SK-N-SH (cell line): Measurements from ENCODE around the gene TMEM143. TPM values are rescaled to one million over a fixed set of nuclear protein-coding genes. Genes with fewer than 3 reads are reported as not detected.

Experiments used
- CTCF ChIA-PET: fragments of 300-600, 350-600 bp; formaldehyde crosslinking; extraction: SDS; loops from one replicate; lab custom pipeline; 2021; lab: Yijun Ruan, JAX
- POLR2A ChIA-PET: fragments of 350-600 bp; sonication (Branson Sonifier 250); formaldehyde crosslinking; extraction: SDS; loops from one replicate; lab custom pipeline; 2020; ENCODE audit warnings: antibody characterized with exemption, inconsistent platforms; lab: Yijun Ruan, JAX
- DNase-seq: peaks from one replicate; pipeline ENCODE4 v3.0.0; 2012
- H2AFZ ChIP-seq: fragments of 200-600 bp; sonication (generic); 2 replicates; pipeline ENCODE4 v1.8.1; 2016; ENCODE audit warnings: antibody characterized with exemption, mild to moderate bottlenecking, low read depth
- H3F3A ChIP-seq: fragments of 200-600 bp; sonication (generic); replicated peaks from 2 replicates; pipeline ENCODE3; 2016; ENCODE audit warnings: antibody characterized with exemption, mild to moderate bottlenecking; ENCODE audit not compliant: insufficient read depth
- H3K27ac ChIP-seq, 2 experiments: fragments of 200-500 bp in 1 of 2; fragments of 200-600 bp in 1 of 2; sonication (Bioruptor generic) in 1 of 2; sonication (generic), shearing (Covaris generic) in 1 of 2; 2 replicates each; pipeline versions ENCODE4 v1.5.1 to v1.6.1; 2014 to 2016; ENCODE audit warnings: low read depth in 2 of 2, inconsistent platforms in 1 of 2, low read length in 1 of 2, mild to moderate bottlenecking in 1 of 2, mixed read lengths in 1 of 2
- H3K27me3 ChIP-seq: fragments of 200-600 bp; sonication (generic), shearing (Covaris generic); 2 replicates; pipeline ENCODE4 v1.6.1; 2016; ENCODE audit warnings: mixed run types; ENCODE audit not compliant: insufficient read depth
- H3K36me3 ChIP-seq, 2 experiments: fragments of 200-500 bp in 1 of 2; fragments of 200-600 bp in 1 of 2; sonication (Bioruptor generic) in 1 of 2; sonication (generic) in 1 of 2; replicated peaks in 1 of 2; 2 replicates each; pipeline versions ENCODE3 to v1.5.1; 2014 to 2016; ENCODE audit warnings: low read length in 1 of 2, mild to moderate bottlenecking in 1 of 2; ENCODE audit not compliant: insufficient read depth in 2 of 2, control insufficient read depth in 1 of 2
- H3K4me1 ChIP-seq, 2 experiments: fragments of 200-500 bp in 1 of 2; fragments of 200-600 bp in 1 of 2; sonication (Bioruptor generic) in 1 of 2; sonication (generic), shearing (Covaris generic) in 1 of 2; 2 replicates each; pipeline versions ENCODE4 v1.5.1 to v1.6.1; 2014 to 2016; ENCODE audit warnings: low read depth in 1 of 2, low read length in 1 of 2, mixed run types in 1 of 2; ENCODE audit not compliant: insufficient read depth in 2 of 2, control insufficient read depth in 1 of 2
- H3K4me2 ChIP-seq: fragments of 200-600 bp; sonication (generic), shearing (Covaris generic); 2 replicates; pipeline ENCODE4 v1.6.1; 2017; ENCODE audit warnings: mixed run types
- H3K4me3 ChIP-seq, 2 experiments: fragments of 200-500 bp in 1 of 2; fragments of 200-600 bp in 1 of 2; sonication (Bioruptor generic) in 1 of 2; sonication (generic), shearing (Covaris generic) in 1 of 2; 2 replicates each; pipeline versions ENCODE4 v1.5.1 to v1.8.1; 2014 to 2016; ENCODE audit warnings: low read depth in 2 of 2, inconsistent platforms in 1 of 2, low read length in 1 of 2, mild to moderate bottlenecking in 1 of 2, mixed read lengths in 1 of 2, moderate library complexity in 1 of 2
- H3K79me2 ChIP-seq: fragments of 200-600 bp; sonication (generic); 2 replicates; pipeline ENCODE4 v1.8.1; 2017; ENCODE audit warnings: mild to moderate bottlenecking; ENCODE audit not compliant: insufficient read depth
- H3K9ac ChIP-seq: fragments of 200-600 bp; sonication (generic); 2 replicates; pipeline ENCODE4 v1.6.1; 2017; ENCODE audit warnings: mixed run types
- H3K9me2 ChIP-seq: fragments of 200-600 bp; sonication (generic); 2 replicates; pipeline ENCODE4 v1.6.1; 2017; ENCODE audit warnings: mixed run types
- H3K9me3 ChIP-seq: fragments of 200-600 bp; sonication (generic); 2 replicates; pipeline ENCODE4 v1.6.1; 2017; ENCODE audit warnings: mixed run types, mild to moderate bottlenecking, moderate library complexity
- H4K20me1 ChIP-seq: fragments of 200-600 bp; sonication (generic); 2 replicates; pipeline ENCODE4 v1.6.1; 2017; ENCODE audit warnings: mild to moderate bottlenecking, mixed run types; ENCODE audit not compliant: insufficient read depth
- GABPA ChIP-seq: IDR thresholded peaks from 2 replicates; pipeline ENCODE4 v1.4.0; 2012; ENCODE audit warnings: low read depth, mild to moderate bottlenecking
- MAX ChIP-seq: IDR thresholded peaks from 2 replicates; pipeline ENCODE4 v1.4.0; 2012; ENCODE audit warnings: low read depth
- NFIC ChIP-seq: IDR thresholded peaks from 2 replicates; pipeline ENCODE4 v1.4.0; 2012; ENCODE audit warnings: borderline replicate concordance
- PBX3 ChIP-seq: IDR thresholded peaks from 2 replicates; pipeline ENCODE4; 2012
- RAD21 ChIP-seq: IDR thresholded peaks from 2 replicates; pipeline ENCODE4 v1.6.1; 2012; ENCODE audit warnings: mild to moderate bottlenecking, low read length
- SMC3 ChIP-seq: IDR thresholded peaks from 2 replicates; pipeline ENCODE4 v1.6.1; 2012; ENCODE audit warnings: low read depth, low read length, improper control_type of control experiment
- TAF1 ChIP-seq: IDR thresholded peaks from 2 replicates; pipeline ENCODE4 v1.6.1; 2012; ENCODE audit warnings: low read depth, mild to moderate bottlenecking, low read length, moderate library complexity, borderline replicate concordance
- TCF12 ChIP-seq: IDR thresholded peaks from 2 replicates; pipeline ENCODE4 v1.4.0; 2012
- TEAD4 ChIP-seq: IDR thresholded peaks from 2 replicates; pipeline ENCODE4 v1.4.0; 2012; ENCODE audit warnings: mild to moderate bottlenecking, borderline replicate concordance; ENCODE audit not compliant: insufficient read depth
- USF1 ChIP-seq: IDR thresholded peaks from 2 replicates; pipeline ENCODE4 v1.4.0; 2012; ENCODE audit warnings: low read depth, borderline replicate concordance
- USF2 ChIP-seq: fragments of 150-350 bp; IDR thresholded peaks from 2 replicates; pipeline ENCODE4 v1.6.1; 2017; ENCODE audit warnings: antibody characterized with exemption, low read length, low read depth, borderline replicate concordance
- WGBS: methylation state at CpG from one replicate; pipeline ENCODE4 v1.1.6; 2017; ENCODE audit warnings: low lambda C conversion rate; 5-methylcytosine and 5-hydroxymethylcytosine counted together
- polyA plus RNA-seq, 3 experiments: library from polyadenylated mRNA; depleted of rRNA; stranded (reverse); fragments of >200 nt; gene quantifications; 2 replicates each; pipeline ENCODE4 v1.2.3, GENCODE V29; 2012
- TF ChIP-seq, protein P1 (sequence below): fragments of 200-600 bp; sonication (generic); IDR thresholded peaks from 2 replicates; pipeline ENCODE4 v1.6.1; 2017; ENCODE audit warnings: antibody characterized with exemption, mild to moderate bottlenecking, moderate library complexity

The TMEM143 gene
- polyA plus RNA-seq, 1 of the 3 experiments (the other 2 are of a cell fraction), result 21.9 TPM

DNA sequence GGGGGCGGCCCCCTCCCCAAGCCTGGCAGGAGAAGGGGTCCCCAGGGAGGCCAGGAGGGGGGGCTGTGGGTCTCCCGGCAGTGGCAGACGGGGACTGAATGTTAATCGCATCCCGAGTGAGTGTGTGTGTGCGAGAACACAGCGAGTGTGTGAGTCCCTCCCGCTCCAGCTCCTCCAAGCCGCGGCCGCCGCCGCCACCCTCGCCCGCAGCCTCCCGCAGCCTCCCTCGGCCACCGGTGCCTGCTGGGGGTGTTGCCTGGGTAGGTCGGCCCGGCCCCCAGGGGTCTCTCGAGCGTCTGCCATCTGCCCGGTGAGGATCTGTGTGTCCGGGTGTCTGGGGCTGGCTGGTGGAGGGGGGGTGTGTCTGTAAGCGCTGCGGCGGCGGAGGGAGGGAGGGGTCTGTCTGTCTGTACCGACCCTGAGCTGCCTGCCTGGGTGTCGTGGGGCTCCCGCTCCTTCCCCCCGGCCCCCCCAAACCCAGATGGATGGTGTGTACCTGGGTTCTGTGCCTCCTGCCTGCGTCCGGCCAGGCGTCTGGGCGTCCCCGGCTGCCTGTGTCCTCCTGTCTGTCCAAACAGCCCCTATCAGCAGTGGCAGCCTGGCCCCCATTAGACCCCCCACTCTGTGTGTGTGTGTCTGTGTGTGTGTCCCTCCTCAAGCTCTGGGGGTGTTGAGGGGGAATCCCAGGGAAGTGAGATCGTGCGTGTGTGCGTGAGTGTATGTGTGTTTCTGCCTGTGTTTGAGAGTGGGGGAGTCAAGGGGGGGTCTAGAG, 30.0 kb upstream of the TMEM143 start, which contains the start of gene GRIN2D:
TSS of gene GRIN2D (plus strand) at position 110 of the 772 bp plus-strand sequence. CDS start 4,725 bp downstream, outside the sequence.
- Histone ChIP-seq H3K27ac (peak within 1 kb of the TSS in 1 of 2 experiments; percentile 61; a peak in 3 of 4 replicates), H3F3A (peaks cover 18% of the 10 kb centered on the region), H4K20me1 (no peaks in the 10 kb centered on the region), H3K27me3 (no peaks in the 10 kb centered on the region), H3K4me3 (peak within 1 kb of the TSS; percentile 51 to 68), H3K79me2 (peaks cover 24% of the 10 kb centered on the region), H3K4me2 (peak within 1 kb of the TSS; percentile 93), H3K9ac (peak within 1 kb of the TSS; percentile 59), H3K36me3 (peaks cover 4 to 6% of the 10 kb centered on the region in 2 experiments), H2AFZ (peak within 1 kb of the TSS; percentile 68; the same call in 1 of the 2 replicates), H3K4me1 (peaks cover 4 to 50% of the 10 kb centered on the region in 2 experiments; a peak in 3 of 4 replicates), H3K9me3 (no peaks in the 10 kb centered on the region), H3K9me2 (no peaks in the 10 kb centered on the region)
- ChIA-PET POLR2A (no interaction called here), CTCF (interaction anchor here (0.6 to 1.4 kb wide), 15 partner anchors 9 to 190 kb away, joined by 3 to 5 read pairs (median 4); partner anchors contain the start of genes SYNGR4 and TMEM143)
- peak; percentile 78 for DNase-seq
- WGBS, result 2% methylated on average over 12 of the region's 40 CpGs
- TF ChIP-seq TEAD4 (no peak), USF1 (no peak), TCF12 (no peak), RAD21 (peak; percentile 14), PBX3 (0 out of 2 replicates have a peak, but pooled peaks have one; percentile 4), SMC3 (0 out of 2 replicates have a peak, but pooled peaks have one; percentile 3), USF2 (no peak), MAX (no peak), NFIC (no peak), GABPA (no peak), TAF1 (no peak)
- TF ChIP-seq, protein P1, sequence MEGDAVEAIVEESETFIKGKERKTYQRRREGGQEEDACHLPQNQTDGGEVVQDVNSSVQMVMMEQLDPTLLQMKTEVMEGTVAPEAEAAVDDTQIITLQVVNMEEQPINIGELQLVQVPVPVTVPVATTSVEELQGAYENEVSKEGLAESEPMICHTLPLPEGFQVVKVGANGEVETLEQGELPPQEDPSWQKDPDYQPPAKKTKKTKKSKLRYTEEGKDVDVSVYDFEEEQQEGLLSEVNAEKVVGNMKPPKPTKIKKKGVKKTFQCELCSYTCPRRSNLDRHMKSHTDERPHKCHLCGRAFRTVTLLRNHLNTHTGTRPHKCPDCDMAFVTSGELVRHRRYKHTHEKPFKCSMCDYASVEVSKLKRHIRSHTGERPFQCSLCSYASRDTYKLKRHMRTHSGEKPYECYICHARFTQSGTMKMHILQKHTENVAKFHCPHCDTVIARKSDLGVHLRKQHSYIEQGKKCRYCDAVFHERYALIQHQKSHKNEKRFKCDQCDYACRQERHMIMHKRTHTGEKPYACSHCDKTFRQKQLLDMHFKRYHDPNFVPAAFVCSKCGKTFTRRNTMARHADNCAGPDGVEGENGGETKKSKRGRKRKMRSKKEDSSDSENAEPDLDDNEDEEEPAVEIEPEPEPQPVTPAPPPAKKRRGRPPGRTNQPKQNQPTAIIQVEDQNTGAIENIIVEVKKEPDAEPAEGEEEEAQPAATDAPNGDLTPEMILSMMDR, result peak; percentile 37
